ENCODE results near the gene FAM167B.
"Not testable (repeated sequence)": the region's sequence is repeated elsewhere in the genome, so short reads cannot be mapped to it uniquely, and the experiment has no call there.

The FAM167B gene

GRCh38 chr1:32263744-32264143, 16.7 kb downstream of the FAM167B start:
- no peak for DNase-seq

GRCh38 chr1:32265846-32266245, 18.8 kb downstream of the FAM167B start:
- no peak for DNase-seq

GRCh38 chr1:32266921-32267591, 20.0 kb downstream of the FAM167B start:
- no peak for DNase-seq

- DNase-seq, result no peak
Measured at GRCh38 chr1:32269744-32270143, 22.7 kb downstream of the FAM167B start.

GRCh38 chr1:32272557-32273390, 25.8 kb downstream of the FAM167B start:
- no peak for DNase-seq

- no peak for DNase-seq
Measured at GRCh38 chr1:32273391-32274208, 26.6 kb downstream of the FAM167B start.

GRCh38 chr1:32274646-32275340, 27.8 kb downstream of the FAM167B start:
- DNase-seq, result no peak

- DNase-seq, result no peak
Measured at GRCh38 chr1:32275424-32275823, 28.4 kb downstream of the FAM167B start.

- no peak for DNase-seq
Measured at GRCh38 chr1:32276032-32276782, 29.2 kb downstream of the FAM167B start.

- not testable (repeated sequence) for DNase-seq
Measured at GRCh38 chr1:32284777-32285176, 37.8 kb downstream of the FAM167B start.

- no peak for DNase-seq
Measured at GRCh38 chr1:32285658-32286057, 38.6 kb downstream of the FAM167B start.

- no peak for DNase-seq
Measured at GRCh38 chr1:32286763-32287162, 39.7 kb downstream of the FAM167B start.

GRCh38 chr1:32289256-32289655, 42.2 kb downstream of the FAM167B start:
- DNase-seq, result no peak

- no peak for DNase-seq
Measured at GRCh38 chr1:32291145-32291707, 44.2 kb downstream of the FAM167B start.

GRCh38 chr1:32291708-32292538, 44.9 kb downstream of the FAM167B start, which contains the start of gene HDAC1:
HDAC1 (plus strand) TSS chr1:32292083; CDS start chr1:32292170, 87 bp downstream.
- peak; percentile 87 for DNase-seq

- not testable (repeated sequence) for DNase-seq
Measured at GRCh38 chr1:32298211-32298610, 51.2 kb downstream of the FAM167B start.
